HEK293 (cell line): ENCODE measurements around the gene IDH1.

Experiments used
- CTCF ChIA-PET: fragments of 350-600 bp; formaldehyde crosslinking; extraction: SDS; loops from one replicate; lab custom pipeline; 2021; ENCODE audit warnings: antibody characterized with exemption; lab: Yijun Ruan, JAX
- POLR2A ChIA-PET: fragments of 300-600 bp; formaldehyde crosslinking; extraction: SDS; loops from one replicate; lab custom pipeline; 2020; ENCODE audit warnings: antibody characterized with exemption, inconsistent platforms; lab: Yijun Ruan, JAX
- H3K27ac ChIP-seq: fragments of 200-500 bp; sonication (Bioruptor generic); 2 replicates; pipeline ENCODE4 v1.5.1; 2014; ENCODE audit warnings: low read depth, low read length, control low read depth, inconsistent platforms; ENCODE audit errors: extremely low read depth
- H3K36me3 ChIP-seq, 2 experiments: fragments of 200-500 bp in 1 of 2; sonication (Bioruptor generic) in 1 of 2; 1 replicate in 1 of 2; 2 replicates in 1 of 2; pipeline ENCODE4 v1.5.1; 2014 to 2017; ENCODE audit warnings: inconsistent platforms in 2 of 2, low read length in 2 of 2; ENCODE audit not compliant: control insufficient read depth in 2 of 2, insufficient read depth in 1 of 2
- H3K4me1 ChIP-seq: fragments of 200-500 bp; sonication (Bioruptor generic); 2 replicates; pipeline ENCODE4 v1.5.1; 2014; ENCODE audit warnings: mild to moderate bottlenecking, low read length, inconsistent platforms; ENCODE audit not compliant: control insufficient read depth, insufficient read depth
- H3K4me3 ChIP-seq: 2 replicates; pipeline ENCODE4 v1.5.1; 2011; ENCODE audit warnings: low read depth, mild to moderate bottlenecking, control low read depth, low read length, moderate library complexity
- H3K9me3 ChIP-seq: fragments of 200-500 bp; sonication (Bioruptor generic); 2 replicates; pipeline ENCODE4 v1.5.1; 2014; ENCODE audit warnings: low read depth, low read length, inconsistent platforms; ENCODE audit not compliant: control insufficient read depth, insufficient read depth
- AEBP2 ChIP-seq: fragments of 450-650 bp; formaldehyde crosslinking; IDR thresholded peaks from 2 replicates; pipeline ENCODE4 v1.5.1; 2016; ENCODE audit warnings: missing biosample characterization, missing genetic modification characterization, borderline replicate concordance
- BCL11A ChIP-seq: fragments of 450-650 bp; formaldehyde crosslinking; IDR thresholded peaks from 2 replicates; pipeline ENCODE4 v1.5.1; 2016; ENCODE audit warnings: low read depth, missing biosample characterization, missing genetic modification characterization
- GLI4 ChIP-seq: fragments of 450-650 bp; formaldehyde crosslinking; IDR thresholded peaks from 2 replicates; pipeline ENCODE4 v1.5.1; 2016; ENCODE audit warnings: missing biosample characterization, missing genetic modification characterization
- HOXC10 ChIP-seq: sonication (generic); formaldehyde crosslinking; IDR thresholded peaks from 2 replicates; pipeline ENCODE4 v1.8.1; 2023; ENCODE audit warnings: mild to moderate bottlenecking, missing genetic modification reagents
- KLF16 ChIP-seq: fragments of 450-650 bp; formaldehyde crosslinking; IDR thresholded peaks from 2 replicates; pipeline ENCODE4 v1.5.1; 2017; ENCODE audit warnings: missing biosample characterization, missing genetic modification characterization
- SETDB1 ChIP-seq: IDR thresholded peaks from one replicate; pipeline ENCODE4 v1.6.1; 2017; ENCODE audit warnings: mild to moderate bottlenecking, low read length, moderate library complexity, mixed read lengths; ENCODE audit not compliant: insufficient read length
- SP2 ChIP-seq: fragments of 450-650 bp; formaldehyde crosslinking; IDR thresholded peaks from 2 replicates; pipeline ENCODE4 v1.5.1; 2016; ENCODE audit warnings: missing biosample characterization, missing genetic modification characterization
- SP7 ChIP-seq: fragments of 450-650 bp; formaldehyde crosslinking; IDR thresholded peaks from 2 replicates; pipeline ENCODE4 v1.5.1; 2016; ENCODE audit warnings: missing biosample characterization, missing genetic modification characterization
- ZBTB26 ChIP-seq: fragments of 450-650 bp; formaldehyde crosslinking; optimal IDR thresholded peaks from 2 replicates; pipeline ENCODE3; 2016; ENCODE audit warnings: missing biosample characterization, mild to moderate bottlenecking, missing genetic modification characterization
- ZBTB49 ChIP-seq: fragments of 450-650 bp; formaldehyde crosslinking; IDR thresholded peaks from 2 replicates; pipeline ENCODE4 v1.5.1; 2016; ENCODE audit warnings: missing biosample characterization, missing genetic modification characterization, low read depth
- ZNF140 ChIP-seq: fragments of 450-650 bp; formaldehyde crosslinking; IDR thresholded peaks from 2 replicates; pipeline ENCODE4 v1.5.1; 2016; ENCODE audit warnings: missing biosample characterization, missing genetic modification characterization
- ZNF211 ChIP-seq: fragments of 450-650 bp; formaldehyde crosslinking; IDR thresholded peaks from 2 replicates; pipeline ENCODE4 v1.5.1; 2016; ENCODE audit warnings: low read depth, missing biosample characterization, missing genetic modification characterization
- ZNF221 ChIP-seq: fragments of 450-650 bp; formaldehyde crosslinking; IDR thresholded peaks from 2 replicates; pipeline ENCODE4 v1.5.1; 2017; ENCODE audit warnings: missing biosample characterization, missing genetic modification characterization, borderline replicate concordance
- ZNF239 ChIP-seq: fragments of 450-650 bp; formaldehyde crosslinking; IDR thresholded peaks from 2 replicates; pipeline ENCODE4 v1.5.1; 2016; ENCODE audit warnings: missing biosample characterization, missing genetic modification characterization
- ZNF37A ChIP-seq: fragments of 450-650 bp; IDR thresholded peaks from 2 replicates; pipeline ENCODE4 v1.5.1; 2018; ENCODE audit warnings: missing biosample characterization, missing genetic modification characterization
- ZNF394 ChIP-seq: fragments of 450-650 bp; formaldehyde crosslinking; IDR thresholded peaks from 2 replicates; pipeline ENCODE4 v1.5.1; 2016; ENCODE audit warnings: missing biosample characterization, missing genetic modification characterization, mild to moderate bottlenecking, moderate library complexity, borderline replicate concordance
- ZNF48 ChIP-seq: fragments of 450-650 bp; formaldehyde crosslinking; IDR thresholded peaks from 2 replicates; pipeline ENCODE4 v1.5.1; 2016; ENCODE audit warnings: missing biosample characterization, missing genetic modification characterization
- ZNF549 ChIP-seq: fragments of 450-650 bp; IDR thresholded peaks from 2 replicates; pipeline ENCODE4 v1.5.1; 2018; ENCODE audit warnings: missing biosample characterization, missing genetic modification characterization, mild to moderate bottlenecking, inconsistent platforms, moderate library complexity
- ZNF776 ChIP-seq: fragments of 450-650 bp; formaldehyde crosslinking; IDR thresholded peaks from 2 replicates; pipeline ENCODE4 v1.5.0; 2017; ENCODE audit warnings: missing biosample characterization, missing genetic modification characterization, borderline replicate concordance
- ZNF785 ChIP-seq: fragments of 450-650 bp; formaldehyde crosslinking; IDR thresholded peaks from 2 replicates; pipeline ENCODE4 v1.5.1; 2016; ENCODE audit warnings: missing biosample characterization, missing genetic modification characterization
- ZNF837 ChIP-seq: fragments of 450-650 bp; formaldehyde crosslinking; IDR thresholded peaks from 2 replicates; pipeline ENCODE4 v1.5.1; 2016; ENCODE audit warnings: missing biosample characterization, missing genetic modification characterization
- TF ChIP-seq, protein P1 (sequence below): fragments of 450-650 bp; formaldehyde crosslinking; IDR thresholded peaks from 2 replicates; pipeline ENCODE4 v1.5.1; 2016; ENCODE audit warnings: missing biosample characterization, missing genetic modification characterization
- TF ChIP-seq, protein P2 (sequence below): fragments of 450-650 bp; formaldehyde crosslinking; IDR thresholded peaks from 2 replicates; pipeline ENCODE4 v1.5.1; 2017; ENCODE audit warnings: missing biosample characterization, missing genetic modification characterization

IDH1 gene

DNA sequence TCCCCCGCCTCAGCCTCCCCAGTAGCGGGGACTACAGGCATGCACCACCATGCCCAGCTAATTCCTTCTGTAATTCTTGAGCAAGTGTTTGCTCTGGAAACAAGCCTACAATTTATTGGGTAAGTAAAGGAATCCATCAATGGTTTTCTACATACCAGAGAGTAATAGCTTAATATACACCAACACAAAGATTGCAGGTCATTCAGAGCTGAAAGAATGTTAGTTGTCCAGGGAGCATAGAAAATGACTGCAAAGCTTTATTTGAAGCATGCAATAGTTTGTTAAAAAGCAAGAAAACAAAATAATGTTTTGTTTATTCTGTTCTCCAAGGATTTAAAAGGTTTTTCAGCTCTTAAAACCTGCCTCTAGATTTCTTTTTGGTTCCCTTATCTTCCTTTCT lies 5.6 kb downstream of the IDH1 start:
- Histone ChIP-seq H3K4me1 (0 out of 2 replicates have a peak, but pooled peaks cover 2% of the 10 kb centered on the region), H3K36me3 (peaks cover 29 to 76% of the 10 kb centered on the region in 2 experiments), H3K9me3 (no peaks in the 10 kb centered on the region)
- ChIA-PET CTCF (interaction anchor here (0.9 kb wide), 1 partner anchor 10 kb away, joined by 3 read pairs; no protein-coding TSS in a partner anchor), POLR2A (no interaction called here)
- TF ChIP-seq ZNF239 (tag by site-specific recombination) (no peak), ZNF785 (tag by site-specific recombination) (no peak)
- TF ChIP-seq, all 188 proteins: peak for 0
- no peak overlapping the region for H3K27ac ChIP-seq
- H3K4me3 ChIP-seq = no peak overlapping the region

GRCh38 chr2:208248601-208249000 lies 6.3 kb downstream of the IDH1 start:
- Histone ChIP-seq H3K36me3 (peaks cover 29 to 82% of the 10 kb centered on the region in 2 experiments), H3K4me3 (no peak overlapping the region), H3K9me3 (no peaks in the 10 kb centered on the region), H3K27ac (no peak overlapping the region), H3K4me1 (0 out of 2 replicates have a peak, but pooled peaks cover 2% of the 10 kb centered on the region)
- ChIA-PET CTCF (interaction anchor here (0.9 to 1.4 kb wide), 2 partner anchors 9 to 74 kb away, joined by 3 to 5 read pairs; no protein-coding TSS in a partner anchor), POLR2A (interaction anchor here (0.6 kb wide), 1 partner anchor 10 kb away, joined by 4 read pairs; no protein-coding TSS in a partner anchor)
- TF ChIP-seq ZNF37A (tag by site-specific recombination) (no peak), KLF16 (tag by site-specific recombination) (no peak), SP7 (tag by site-specific recombination) (no peak)
- TF ChIP-seq, all 188 proteins: peak for 0

DNA sequence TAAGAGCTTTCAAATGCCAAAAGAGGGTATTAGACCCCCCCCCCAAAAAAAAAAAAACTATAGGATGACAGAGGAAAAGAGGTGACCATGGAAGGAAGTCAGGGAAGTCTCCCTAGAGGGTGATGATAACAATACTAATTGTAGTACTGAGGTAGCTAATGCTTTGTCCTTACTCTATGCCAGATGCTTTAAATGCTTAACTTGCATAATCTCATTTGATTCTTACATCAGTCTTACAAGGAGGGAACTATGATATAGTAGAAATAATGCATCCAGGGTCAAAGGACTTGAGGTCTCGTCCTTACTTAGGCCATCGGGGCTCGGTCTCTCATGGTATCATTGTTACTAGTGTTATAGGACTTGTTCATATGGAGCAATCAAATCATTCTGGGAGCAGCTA lies 9.1 kb downstream of the IDH1 start:
- no peaks in the 10 kb centered on the region for H3K9me3 ChIP-seq
- no peak overlapping the region for H3K4me3 ChIP-seq
- H3K4me1 ChIP-seq = no peaks in the 10 kb centered on the region
- H3K36me3 ChIP-seq = peaks cover 29 to 84% of the 10 kb centered on the region in 2 experiments
- ChIA-PET POLR2A (no interaction called here), CTCF (interaction anchor here (0.6 to 1.2 kb wide), 3 partner anchors 70 to 1091 kb away, joined by 4 to 7 read pairs (median 4); no protein-coding TSS in a partner anchor)
- H3K27ac ChIP-seq = no peak overlapping the region
- no peak for TF ChIP-seq ZNF221 (tag by site-specific recombination)
- no peak for TF ChIP-seq AEBP2
- TF ChIP-seq, protein P1, sequence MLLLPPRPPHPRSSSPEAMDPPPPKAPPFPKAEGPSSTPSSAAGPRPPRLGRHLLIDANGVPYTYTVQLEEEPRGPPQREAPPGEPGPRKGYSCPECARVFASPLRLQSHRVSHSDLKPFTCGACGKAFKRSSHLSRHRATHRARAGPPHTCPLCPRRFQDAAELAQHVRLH (tag by site-specific recombination) = no peak
- TF ChIP-seq SETDB1 = no peak
- TF ChIP-seq ZNF211 = no peak
- TF ChIP-seq ZNF394 (tag by site-specific recombination) = no peak
- TF ChIP-seq ZNF837 (tag by site-specific recombination) = no peak
- TF ChIP-seq ZNF549 (tag by site-specific recombination) = no peak
- no peak for TF ChIP-seq ZBTB26 (tag by site-specific recombination)
- TF ChIP-seq, protein P2, sequence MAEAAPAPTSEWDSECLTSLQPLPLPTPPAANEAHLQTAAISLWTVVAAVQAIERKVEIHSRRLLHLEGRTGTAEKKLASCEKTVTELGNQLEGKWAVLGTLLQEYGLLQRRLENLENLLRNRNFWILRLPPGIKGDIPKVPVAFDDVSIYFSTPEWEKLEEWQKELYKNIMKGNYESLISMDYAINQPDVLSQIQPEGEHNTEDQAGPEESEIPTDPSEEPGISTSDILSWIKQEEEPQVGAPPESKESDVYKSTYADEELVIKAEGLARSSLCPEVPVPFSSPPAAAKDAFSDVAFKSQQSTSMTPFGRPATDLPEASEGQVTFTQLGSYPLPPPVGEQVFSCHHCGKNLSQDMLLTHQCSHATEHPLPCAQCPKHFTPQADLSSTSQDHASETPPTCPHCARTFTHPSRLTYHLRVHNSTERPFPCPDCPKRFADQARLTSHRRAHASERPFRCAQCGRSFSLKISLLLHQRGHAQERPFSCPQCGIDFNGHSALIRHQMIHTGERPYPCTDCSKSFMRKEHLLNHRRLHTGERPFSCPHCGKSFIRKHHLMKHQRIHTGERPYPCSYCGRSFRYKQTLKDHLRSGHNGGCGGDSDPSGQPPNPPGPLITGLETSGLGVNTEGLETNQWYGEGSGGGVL (tag by site-specific recombination) = no peak
- no peak for TF ChIP-seq ZNF140 (tag by site-specific recombination)
- no peak for TF ChIP-seq GLI4 (tag by site-specific recombination)
- TF ChIP-seq ZBTB49 (tag by site-specific recombination) = no peak
- no peak for TF ChIP-seq SP2
- TF ChIP-seq ZNF776 (tag by site-specific recombination) = no peak
- no peak for TF ChIP-seq HOXC10 (CRISPR knock-in tag)
- no peak for TF ChIP-seq BCL11A (tag by site-specific recombination)
- TF ChIP-seq ZNF48 (tag by site-specific recombination) = no peak
